Measurements from ENCODE around the gene MAK. TPM values are rescaled to one million over a fixed set of nuclear protein-coding genes. Genes with fewer than 3 reads are reported as not detected.

MAK gene
- polyA plus RNA-seq, 1 donor from 2014 or later = not detected

DNA sequence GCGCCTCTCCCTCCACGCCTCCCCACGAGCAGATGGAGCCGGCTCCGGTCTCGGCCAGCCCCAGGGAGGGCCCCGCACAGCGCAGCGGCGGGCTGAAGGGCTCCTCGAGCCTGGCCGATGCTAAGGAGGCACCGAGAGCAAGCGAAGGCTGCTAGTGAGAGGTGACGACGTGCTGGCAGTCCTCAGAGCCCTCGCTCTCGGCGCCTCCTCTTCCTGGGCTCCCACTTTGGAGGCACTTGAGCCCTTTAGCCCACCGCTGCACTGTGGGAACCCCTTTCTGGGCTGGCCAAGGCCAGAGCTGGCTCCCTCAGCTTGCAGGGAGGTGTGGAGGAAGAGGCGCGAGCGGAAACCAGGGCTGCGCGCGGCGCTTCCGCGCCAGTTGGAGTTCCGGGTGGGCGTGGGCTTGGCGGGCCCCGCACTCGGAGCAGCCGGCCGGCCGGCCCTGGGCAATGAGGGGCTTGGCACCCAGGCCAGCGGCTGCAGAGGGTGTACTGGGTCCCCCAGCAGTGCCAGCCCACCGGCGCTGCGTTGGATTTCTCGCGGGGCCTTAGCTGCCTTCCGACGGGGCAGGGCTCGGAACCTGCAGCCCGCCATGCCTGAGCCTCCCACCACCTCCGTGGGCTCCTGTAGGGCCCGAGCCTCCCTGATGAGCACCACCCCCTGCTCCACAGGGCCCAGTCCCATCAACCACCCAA lies 117.9 kb downstream of the MAK start:
- TF ChIP-seq SMC3 (conservative IDR thresholded peaks at IDR 0.05; ENCODE audit: poor library complexity) (no peak), MXI1 (conservative IDR thresholded peaks at IDR 0.05; ENCODE audit: poor library complexity, severe bottlenecking) (no peak), TAF1 (IDR thresholded peaks at IDR 0.05; ENCODE audit: low read depth) (no peak), EP300 (conservative IDR thresholded peaks at IDR 0.05; ENCODE audit: poor library complexity, severe bottlenecking) (no peak), POLR2AphosphoS5 (IDR thresholded peaks at IDR 0.05) (no peak), EZH2 (IDR thresholded peaks at IDR 0.05; ENCODE audit: borderline replicate concordance, insufficient read depth, low read length, poor library complexity, severe bottlenecking) (no peak), RAD21 (conservative IDR thresholded peaks at IDR 0.05) (no peak)
- TF ChIP-seq, protein P1, sequence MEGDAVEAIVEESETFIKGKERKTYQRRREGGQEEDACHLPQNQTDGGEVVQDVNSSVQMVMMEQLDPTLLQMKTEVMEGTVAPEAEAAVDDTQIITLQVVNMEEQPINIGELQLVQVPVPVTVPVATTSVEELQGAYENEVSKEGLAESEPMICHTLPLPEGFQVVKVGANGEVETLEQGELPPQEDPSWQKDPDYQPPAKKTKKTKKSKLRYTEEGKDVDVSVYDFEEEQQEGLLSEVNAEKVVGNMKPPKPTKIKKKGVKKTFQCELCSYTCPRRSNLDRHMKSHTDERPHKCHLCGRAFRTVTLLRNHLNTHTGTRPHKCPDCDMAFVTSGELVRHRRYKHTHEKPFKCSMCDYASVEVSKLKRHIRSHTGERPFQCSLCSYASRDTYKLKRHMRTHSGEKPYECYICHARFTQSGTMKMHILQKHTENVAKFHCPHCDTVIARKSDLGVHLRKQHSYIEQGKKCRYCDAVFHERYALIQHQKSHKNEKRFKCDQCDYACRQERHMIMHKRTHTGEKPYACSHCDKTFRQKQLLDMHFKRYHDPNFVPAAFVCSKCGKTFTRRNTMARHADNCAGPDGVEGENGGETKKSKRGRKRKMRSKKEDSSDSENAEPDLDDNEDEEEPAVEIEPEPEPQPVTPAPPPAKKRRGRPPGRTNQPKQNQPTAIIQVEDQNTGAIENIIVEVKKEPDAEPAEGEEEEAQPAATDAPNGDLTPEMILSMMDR (IDR thresholded peaks at IDR 0.05; ENCODE audit: poor library complexity, severe bottlenecking) = no peak
- TF ChIP-seq, protein P2, sequence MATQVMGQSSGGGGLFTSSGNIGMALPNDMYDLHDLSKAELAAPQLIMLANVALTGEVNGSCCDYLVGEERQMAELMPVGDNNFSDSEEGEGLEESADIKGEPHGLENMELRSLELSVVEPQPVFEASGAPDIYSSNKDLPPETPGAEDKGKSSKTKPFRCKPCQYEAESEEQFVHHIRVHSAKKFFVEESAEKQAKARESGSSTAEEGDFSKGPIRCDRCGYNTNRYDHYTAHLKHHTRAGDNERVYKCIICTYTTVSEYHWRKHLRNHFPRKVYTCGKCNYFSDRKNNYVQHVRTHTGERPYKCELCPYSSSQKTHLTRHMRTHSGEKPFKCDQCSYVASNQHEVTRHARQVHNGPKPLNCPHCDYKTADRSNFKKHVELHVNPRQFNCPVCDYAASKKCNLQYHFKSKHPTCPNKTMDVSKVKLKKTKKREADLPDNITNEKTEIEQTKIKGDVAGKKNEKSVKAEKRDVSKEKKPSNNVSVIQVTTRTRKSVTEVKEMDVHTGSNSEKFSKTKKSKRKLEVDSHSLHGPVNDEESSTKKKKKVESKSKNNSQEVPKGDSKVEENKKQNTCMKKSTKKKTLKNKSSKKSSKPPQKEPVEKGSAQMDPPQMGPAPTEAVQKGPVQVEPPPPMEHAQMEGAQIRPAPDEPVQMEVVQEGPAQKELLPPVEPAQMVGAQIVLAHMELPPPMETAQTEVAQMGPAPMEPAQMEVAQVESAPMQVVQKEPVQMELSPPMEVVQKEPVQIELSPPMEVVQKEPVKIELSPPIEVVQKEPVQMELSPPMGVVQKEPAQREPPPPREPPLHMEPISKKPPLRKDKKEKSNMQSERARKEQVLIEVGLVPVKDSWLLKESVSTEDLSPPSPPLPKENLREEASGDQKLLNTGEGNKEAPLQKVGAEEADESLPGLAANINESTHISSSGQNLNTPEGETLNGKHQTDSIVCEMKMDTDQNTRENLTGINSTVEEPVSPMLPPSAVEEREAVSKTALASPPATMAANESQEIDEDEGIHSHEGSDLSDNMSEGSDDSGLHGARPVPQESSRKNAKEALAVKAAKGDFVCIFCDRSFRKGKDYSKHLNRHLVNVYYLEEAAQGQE (IDR thresholded peaks at IDR 0.05; ENCODE audit: borderline replicate concordance) = no peak
- H3K4me2 ChIP-seq (ENCODE audit: low read length) = no peak overlapping the region
- H3K9me2 ChIP-seq (ENCODE audit: insufficient read depth, low read length) = no peaks in the 10 kb centered on the region
- peaks cover 10% of the 10 kb centered on the region for H3K79me2 ChIP-seq (replicated peaks; ENCODE audit: insufficient read depth, low read length)
- no peaks in the 10 kb centered on the region for H3F3A ChIP-seq (ENCODE audit: insufficient read depth, low read length, poor library complexity, severe bottlenecking)
- H3K4me3 ChIP-seq (ENCODE audit: low read length) = no peak overlapping the region
- H3K36me3 ChIP-seq (ENCODE audit: insufficient read depth, low read length) = no peaks in the 10 kb centered on the region
- no peak overlapping the region for H3K27ac ChIP-seq (ENCODE audit: low read length)
- H4K20me1 ChIP-seq (ENCODE audit: insufficient read depth) = no peaks in the 10 kb centered on the region
- no peaks in the 10 kb centered on the region for H3K27me3 ChIP-seq (ENCODE audit: insufficient read depth, low read depth, low read length)
- no peak overlapping the region for H3K9ac ChIP-seq (ENCODE audit: low read length)
- no peaks in the 10 kb centered on the region for H3K9me3 ChIP-seq (ENCODE audit: low read length)
- H2AFZ ChIP-seq (ENCODE audit: low read depth, low read length) = no peak overlapping the region

DNA sequence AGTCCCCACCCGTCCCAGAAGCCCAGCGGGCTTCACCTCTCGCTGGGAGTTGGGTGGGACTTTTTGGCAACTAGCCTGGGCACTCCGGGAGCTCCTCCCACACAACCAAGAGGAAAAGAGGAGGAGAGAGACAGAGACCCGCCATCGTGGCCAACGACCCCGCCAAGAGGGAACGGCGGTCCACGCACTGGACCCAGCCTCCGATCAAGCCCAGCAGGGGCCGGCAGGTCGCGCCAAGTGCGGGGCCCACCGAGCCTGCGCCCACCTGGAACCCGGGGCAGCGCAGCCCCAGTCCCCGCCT lies 118.4 kb downstream of the MAK start:
- H3K79me2 ChIP-seq (replicated peaks; ENCODE audit: insufficient read depth, low read length) = peaks cover 10% of the 10 kb centered on the region
- no peaks in the 10 kb centered on the region for H3F3A ChIP-seq (ENCODE audit: insufficient read depth, low read length, poor library complexity, severe bottlenecking)
- no peak overlapping the region for H2AFZ ChIP-seq (ENCODE audit: low read depth, low read length)
- H3K4me2 ChIP-seq (ENCODE audit: low read length) = no peak overlapping the region
- H3K27me3 ChIP-seq (ENCODE audit: insufficient read depth, low read depth, low read length) = no peaks in the 10 kb centered on the region
- H3K4me3 ChIP-seq (ENCODE audit: low read length) = no peak overlapping the region
- TF ChIP-seq, protein P2 (IDR thresholded peaks at IDR 0.05; ENCODE audit: borderline replicate concordance) = no peak
- TF ChIP-seq TAF1 (IDR thresholded peaks at IDR 0.05; ENCODE audit: low read depth) = no peak
- TF ChIP-seq, protein P1 (IDR thresholded peaks at IDR 0.05; ENCODE audit: poor library complexity, severe bottlenecking) = no peak
- TF ChIP-seq EP300 (conservative IDR thresholded peaks at IDR 0.05; ENCODE audit: poor library complexity, severe bottlenecking) = no peak
- TF ChIP-seq RAD21 (conservative IDR thresholded peaks at IDR 0.05) = no peak
- no peak for TF ChIP-seq SMC3 (conservative IDR thresholded peaks at IDR 0.05; ENCODE audit: poor library complexity)
- TF ChIP-seq MXI1 (conservative IDR thresholded peaks at IDR 0.05; ENCODE audit: poor library complexity, severe bottlenecking) = no peak
- TF ChIP-seq POLR2AphosphoS5 (IDR thresholded peaks at IDR 0.05) = no peak
- TF ChIP-seq EZH2 (IDR thresholded peaks at IDR 0.05; ENCODE audit: borderline replicate concordance, insufficient read depth, low read length, poor library complexity, severe bottlenecking) = no peak
- no peak overlapping the region for H3K9ac ChIP-seq (ENCODE audit: low read length)
- no peaks in the 10 kb centered on the region for H3K9me3 ChIP-seq (ENCODE audit: low read length)
- no peaks in the 10 kb centered on the region for H4K20me1 ChIP-seq (ENCODE audit: insufficient read depth)
- H3K27ac ChIP-seq (ENCODE audit: low read length) = no peak overlapping the region
- H3K9me2 ChIP-seq (ENCODE audit: insufficient read depth, low read length) = no peaks in the 10 kb centered on the region
- H3K36me3 ChIP-seq (ENCODE audit: insufficient read depth, low read length) = no peaks in the 10 kb centered on the region
